HS-5 (cell line): ENCODE data around the gene CD8B2.
"Not testable (repeated sequence)": the region's sequence is repeated elsewhere in the genome, so short reads cannot be mapped to it uniquely, and the experiment has no call there.

Source experiments
- DNase-seq: peaks from one replicate; pipeline ENCODE4 v3.0.0-alpha.2; 2012; ENCODE audit warnings: low read depth

CD8B2 gene

DNA sequence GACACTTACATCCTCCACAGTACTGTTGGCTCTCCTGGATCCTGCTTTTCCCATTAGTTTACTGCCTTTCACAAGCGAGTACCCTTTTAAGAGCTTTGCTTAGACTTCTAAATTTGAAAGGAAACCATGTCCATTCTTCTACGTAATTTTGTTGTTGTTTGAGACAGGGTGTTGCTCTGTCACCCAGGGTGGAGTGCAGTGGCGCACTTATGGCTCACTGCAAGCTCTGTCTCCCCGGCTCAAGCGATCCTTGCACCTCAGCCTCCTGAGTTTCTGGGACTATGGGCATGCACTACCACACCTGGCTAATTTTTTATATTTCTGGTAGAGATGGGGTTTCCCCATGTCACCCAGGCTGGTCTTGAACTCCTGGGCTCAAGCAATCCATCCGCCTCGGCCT is 24.8 kb downstream of the CD8B2 start:
- peak; percentile 3 for DNase-seq

DNA sequence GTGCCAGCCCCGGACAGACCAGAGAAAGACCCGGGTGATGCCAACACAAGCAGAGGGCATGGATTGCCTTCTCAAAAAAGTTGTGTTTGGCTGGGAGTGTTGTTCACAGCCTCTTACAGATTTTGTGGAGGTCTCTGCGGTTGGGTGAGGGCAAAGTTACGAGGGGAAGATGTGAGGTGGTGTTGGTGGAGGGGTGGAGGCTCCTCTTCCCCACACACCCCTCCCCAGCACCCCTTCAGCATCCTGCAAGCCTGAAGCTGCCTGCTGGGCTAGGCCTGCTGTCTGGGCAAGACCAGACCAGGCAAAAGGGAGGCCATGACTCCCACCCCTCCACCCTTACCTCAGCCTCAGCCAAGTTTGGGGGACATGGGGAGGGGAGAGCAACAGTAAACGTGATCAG is 26.2 kb downstream of the CD8B2 start:
- not testable (repeated sequence) for DNase-seq

DNA sequence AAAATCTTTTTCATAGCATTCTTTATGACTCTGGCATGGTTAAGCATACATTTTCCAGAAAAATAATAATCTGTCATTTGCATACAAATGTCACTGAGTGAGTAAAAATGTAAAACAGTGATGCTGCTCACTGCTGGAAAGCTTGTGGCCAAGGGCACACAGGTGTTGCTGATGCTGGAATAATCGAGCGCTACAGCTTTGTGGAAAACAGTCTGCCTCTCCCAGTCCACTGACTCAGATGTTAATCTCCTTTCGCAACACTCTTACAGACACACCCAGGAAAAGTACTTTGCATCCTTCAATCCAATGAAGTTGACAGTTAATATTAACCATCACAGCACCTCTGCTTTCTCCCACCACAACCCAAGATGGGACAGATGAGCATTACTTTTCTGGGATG is 27.7 kb downstream of the CD8B2 start:
- DNase-seq = peak; percentile 11

DNA sequence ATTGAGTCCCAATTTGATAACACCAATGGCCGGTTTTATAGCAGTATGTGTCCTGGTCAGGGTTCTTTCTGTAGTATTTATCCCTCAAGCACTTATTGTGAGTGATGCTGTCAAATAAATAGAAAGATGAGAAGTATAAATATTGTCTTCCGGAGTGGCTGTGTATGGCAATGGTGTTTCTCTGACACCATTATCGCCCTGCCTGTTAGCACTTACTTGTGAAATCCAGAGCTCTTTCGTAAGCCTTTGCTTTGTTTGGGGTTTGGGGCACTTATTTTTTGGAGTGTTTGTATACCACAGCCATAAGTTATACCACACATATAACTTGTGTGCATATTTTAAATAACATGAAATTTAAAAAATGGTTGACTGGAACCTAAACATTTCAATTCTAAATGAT is 29.3 kb downstream of the CD8B2 start:
- no peak for DNase-seq

DNA sequence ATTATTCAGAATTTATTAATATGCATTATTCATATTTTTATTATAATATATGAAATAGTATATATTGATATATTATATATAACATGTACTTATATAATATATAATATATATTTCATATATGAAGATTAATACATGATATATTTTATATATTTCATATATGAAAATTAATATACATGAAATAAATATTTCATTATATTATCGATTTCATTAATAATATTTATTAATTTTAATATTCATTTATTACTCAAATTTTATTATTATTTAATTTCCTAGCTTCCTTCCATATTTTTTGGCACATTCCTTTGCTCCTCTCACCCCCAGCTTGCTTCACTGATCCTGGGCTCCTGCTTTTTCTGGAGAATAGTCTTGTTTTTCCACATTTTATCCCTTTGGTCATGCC is 29.7 kb downstream of the CD8B2 start:
- DNase-seq = no peak

DNA sequence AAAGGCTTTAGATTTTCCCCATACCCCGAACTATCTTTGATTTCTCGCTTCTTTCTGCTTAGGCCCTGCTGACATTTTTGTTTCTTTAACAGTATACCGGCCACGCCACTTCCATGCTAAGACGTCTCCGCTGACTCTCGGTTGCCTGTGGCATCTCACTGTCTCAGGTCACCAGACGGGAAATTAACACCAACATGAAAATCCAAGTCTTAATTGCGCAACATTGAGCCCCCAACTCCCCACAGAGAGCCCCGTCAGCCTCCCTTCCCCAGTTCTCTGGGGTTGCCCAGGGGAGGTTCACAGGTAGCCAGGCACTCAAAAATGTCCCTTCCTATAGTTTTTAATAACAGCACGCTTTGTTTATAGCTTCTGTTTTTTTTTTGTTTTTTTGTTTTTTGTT is 30.2 kb downstream of the CD8B2 start:
- DNase-seq = no peak

DNA sequence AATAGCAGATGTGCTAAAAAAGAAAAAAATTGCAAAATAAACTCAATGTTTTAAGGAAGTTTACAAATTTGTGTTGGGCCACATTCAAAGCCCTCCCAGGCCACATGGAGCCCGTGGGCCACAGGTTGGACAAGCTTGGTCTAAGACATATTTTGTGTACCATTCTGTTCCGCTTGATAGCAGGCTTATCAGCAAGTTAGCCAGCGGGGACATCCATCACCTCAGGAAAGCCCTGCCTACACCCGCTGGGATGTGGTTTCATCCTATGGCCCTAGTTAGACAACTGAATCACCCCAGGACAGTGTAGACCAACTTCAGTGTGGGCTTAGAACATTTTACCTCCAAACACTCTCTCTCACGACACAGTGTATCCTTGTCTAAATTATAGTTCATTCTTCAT is 32.6 kb downstream of the CD8B2 start:
- no peak for DNase-seq

DNA sequence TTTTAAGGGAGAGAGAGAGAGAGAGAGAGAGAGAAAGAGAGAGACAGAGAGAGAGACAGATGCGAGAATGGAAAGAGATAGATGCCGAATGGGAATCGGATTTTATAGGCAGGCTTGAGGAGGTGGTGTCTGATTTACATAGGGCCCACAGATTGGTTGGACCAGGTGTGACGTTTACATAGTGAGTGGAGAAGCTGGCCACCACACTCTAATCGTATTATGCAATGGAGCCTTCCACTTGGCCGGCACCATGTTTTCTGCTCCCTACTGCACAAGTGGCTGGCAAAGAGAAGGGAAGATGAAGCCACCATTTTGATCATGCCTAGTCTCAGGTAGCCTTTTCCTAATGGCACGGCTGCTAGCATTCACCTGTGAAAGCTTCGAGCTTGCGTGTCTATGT is 33.9 kb downstream of the CD8B2 start:
- DNase-seq = no peak

DNA sequence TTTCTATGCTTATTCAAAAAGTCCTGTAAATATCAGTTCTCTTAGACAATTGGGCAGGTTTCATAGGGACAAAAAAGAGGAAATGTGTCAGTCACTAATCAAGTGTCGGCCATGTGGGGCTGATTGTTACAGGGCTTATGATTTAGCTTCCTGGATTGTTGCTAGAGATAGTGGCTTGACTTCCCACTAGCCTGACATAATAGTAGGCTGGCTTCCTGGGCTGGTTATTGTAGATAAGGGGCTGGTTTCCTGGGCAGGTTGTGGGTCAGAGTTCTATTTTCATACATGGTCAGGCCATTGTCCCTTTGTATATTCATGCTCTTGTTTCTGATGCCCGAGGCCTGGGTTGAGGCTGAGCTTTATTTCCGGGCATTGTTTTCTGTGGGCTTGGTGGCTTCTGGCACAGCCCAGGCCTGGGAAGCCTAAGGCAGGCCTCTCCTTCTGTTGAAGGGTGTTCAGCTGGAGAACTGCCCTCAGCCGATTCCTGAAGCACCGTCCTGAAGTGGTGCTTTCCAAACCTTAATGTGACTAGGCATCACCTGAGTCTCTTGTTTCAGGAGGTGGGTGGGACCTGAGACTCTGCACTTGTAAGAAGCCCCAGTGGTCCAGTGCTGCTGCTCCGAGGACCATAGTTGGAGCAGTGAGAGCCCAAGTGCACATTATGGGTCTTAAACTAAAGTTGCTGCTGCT is 37.0 kb downstream of the CD8B2 start:
- no peak for DNase-seq

DNA sequence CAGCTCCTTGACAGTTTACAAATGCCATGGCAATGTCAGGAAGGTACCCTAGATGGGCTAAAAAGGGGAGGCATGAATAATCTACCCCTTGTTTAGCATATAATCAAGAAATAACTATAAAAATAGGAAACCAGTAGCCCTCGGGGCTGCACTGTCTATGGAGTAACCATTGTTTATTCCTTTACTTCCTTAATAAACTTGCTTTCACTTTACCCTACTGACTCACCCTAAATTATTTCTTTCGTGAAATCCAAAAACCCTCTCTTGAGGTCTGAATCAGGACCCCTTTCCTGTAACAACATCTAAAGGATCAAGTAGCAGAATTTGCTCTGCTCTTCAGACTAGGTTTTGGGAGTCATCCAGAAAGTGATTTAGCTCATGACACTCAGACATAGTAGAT is 43.7 kb downstream of the CD8B2 start:
- DNase-seq = no peak

DNA sequence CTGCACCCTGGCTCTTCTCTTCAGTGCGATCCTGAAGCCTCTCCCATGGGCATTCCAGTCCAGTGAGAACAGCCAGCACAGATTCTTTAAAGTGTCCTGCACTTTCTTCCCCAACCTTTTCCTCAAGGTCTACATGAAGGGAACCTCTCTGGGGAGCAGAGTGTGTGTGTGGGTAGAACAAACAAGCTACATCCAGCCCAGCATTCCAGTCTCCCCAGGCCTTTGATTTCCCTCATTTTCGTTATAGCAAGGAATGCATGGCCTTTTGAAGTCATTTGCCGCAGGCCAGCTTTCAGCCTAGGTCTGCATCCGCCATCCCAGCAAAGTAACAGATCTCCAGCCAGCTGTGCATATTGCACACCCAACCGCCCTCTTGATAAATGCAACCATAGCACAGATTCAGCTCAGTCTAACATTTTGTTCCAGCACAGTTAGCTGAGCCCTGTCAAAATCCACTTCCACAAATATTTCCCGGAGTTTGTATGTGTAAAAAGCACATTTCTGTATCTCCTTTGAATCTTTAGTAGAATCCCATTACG is 44.6 kb downstream of the CD8B2 start:
- no peak for DNase-seq

DNA sequence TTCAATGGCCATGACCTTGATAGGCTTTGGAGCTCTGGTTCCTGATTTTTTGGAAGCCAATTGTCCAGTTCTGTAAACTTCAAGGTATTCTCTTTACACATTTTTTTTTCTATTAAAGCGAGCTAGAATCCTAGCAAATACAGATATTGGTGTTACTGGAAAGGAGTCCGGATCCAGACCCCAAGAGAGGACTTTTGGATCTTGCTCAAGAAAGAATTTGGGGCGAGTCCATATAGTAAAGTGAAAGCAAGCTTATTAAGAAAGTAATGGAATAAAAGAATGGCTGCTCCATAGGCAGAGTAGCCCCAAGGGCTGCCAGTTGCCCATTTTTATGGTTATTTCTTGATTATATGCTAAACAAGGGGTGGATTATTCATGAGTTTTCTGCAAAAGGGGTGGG is 45.1 kb downstream of the CD8B2 start:
- DNase-seq = no peak

DNA sequence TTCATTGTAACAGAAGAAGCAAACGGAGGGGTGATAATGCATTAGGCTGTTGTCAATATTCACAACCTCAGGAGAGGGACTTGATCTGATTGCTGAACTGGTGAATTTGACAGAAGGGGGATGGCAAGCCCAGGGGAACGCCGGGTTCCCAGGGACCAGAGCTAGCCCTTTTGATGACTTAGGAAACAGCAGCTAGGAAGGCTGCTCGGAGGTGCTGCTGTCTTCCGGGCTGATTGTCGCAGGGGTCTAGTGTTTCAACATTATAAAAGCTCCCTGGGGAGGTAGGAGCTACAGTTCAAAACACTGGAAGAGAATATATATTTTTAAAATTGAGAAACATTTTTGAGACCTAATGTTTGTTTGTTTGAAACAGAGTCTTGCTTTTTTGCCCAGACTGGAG is 47.3 kb downstream of the CD8B2 start:
- no peak for DNase-seq

DNA sequence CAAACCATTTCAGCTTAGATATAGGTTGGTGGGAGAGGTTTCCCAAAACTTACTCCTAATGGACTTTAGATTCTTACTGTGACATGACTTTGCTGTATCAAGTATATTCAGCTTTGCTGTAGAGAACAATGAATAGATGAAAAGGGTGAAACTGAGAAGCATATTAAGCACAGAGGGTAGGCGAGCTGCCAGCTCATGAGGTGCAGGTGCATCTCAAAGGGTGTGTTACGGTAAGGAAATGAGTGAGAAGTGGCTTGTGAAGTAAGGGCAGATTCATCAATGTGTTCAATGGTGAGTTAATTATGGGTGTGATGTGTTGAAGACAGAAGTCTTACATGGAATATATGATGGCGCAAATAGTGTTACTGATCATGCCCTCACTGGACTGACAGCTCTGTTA is 49.3 kb downstream of the CD8B2 start:
- no peak for DNase-seq

DNA sequence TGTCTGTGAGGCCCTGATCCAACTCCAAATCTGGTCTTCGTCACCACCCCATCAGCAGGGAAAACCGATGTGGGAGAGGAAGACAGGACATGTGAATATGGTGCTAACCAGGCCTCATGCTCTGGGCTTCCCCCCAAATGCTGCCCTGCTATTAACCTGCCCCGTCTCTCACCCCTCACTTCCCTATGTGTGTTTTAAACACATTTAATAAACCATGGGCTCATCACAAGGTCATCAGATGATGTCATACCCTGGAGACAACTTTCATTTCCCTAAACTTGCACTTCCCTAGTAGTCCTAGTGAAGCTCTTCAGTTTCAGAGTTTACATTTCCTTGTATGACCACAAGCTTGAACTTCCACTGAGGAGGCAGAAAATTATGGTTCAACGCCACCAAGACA is 49.9 kb downstream of the CD8B2 start:
- DNase-seq = no peak

DNA sequence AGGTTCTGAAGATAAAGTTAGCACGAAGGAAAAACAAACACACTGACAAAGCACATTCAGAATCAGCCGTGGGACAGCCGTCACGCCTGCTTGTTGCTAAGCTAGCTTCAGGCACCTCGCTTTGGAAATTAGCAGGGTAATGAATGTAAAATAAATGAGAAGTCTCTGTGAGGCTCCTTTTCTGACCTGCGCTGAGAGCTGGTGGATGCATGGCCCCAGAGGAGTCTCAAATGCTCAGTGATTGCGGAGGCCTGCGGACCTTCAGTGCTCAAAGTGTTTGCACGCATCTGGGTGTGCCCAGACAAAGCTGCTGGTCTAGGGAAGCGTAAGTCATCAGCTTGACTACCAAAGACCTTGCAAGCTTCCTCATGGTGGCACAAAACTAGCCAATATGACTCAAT is 50.6 kb downstream of the CD8B2 start:
- DNase-seq = no peak

DNA sequence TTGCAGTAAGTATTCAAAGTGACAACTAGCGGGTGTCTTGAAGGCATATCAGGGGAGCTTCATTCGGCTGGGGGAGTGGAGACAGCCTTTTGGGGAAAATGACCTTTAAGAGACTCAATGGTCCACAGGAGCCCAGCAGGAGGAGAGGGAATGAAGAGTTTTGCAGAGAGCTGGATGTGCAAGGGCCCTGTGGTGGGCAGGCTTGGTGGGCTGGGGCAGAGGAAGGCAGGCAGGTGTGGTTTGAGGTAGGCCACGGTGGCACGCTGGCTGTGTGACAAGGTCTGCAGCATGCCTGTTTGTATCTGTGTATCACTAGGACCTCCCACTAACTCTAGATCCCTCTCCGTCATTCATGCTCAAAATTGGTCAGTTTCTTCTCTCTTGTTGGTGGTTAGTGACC is 53.7 kb downstream of the CD8B2 start:
- no peak for DNase-seq

DNA sequence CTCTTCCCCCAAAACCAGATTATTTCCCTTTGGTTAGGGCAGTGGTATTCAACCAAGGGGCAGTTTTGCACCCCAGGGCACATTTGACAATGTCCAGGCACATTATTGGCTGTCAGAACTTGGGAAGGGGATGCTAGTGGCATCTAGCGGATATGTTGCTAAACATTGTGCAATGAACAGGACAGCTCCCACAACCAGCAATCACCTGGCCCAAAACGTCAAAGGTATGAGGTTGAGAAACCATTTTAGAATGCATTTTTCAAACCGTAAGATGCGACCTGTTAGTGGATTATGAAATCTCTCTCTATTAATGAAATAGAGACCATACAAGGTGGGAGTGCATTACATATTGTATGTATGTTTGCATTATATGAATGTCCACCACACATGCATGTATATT is 54.2 kb downstream of the CD8B2 start:
- DNase-seq = no peak

DNA sequence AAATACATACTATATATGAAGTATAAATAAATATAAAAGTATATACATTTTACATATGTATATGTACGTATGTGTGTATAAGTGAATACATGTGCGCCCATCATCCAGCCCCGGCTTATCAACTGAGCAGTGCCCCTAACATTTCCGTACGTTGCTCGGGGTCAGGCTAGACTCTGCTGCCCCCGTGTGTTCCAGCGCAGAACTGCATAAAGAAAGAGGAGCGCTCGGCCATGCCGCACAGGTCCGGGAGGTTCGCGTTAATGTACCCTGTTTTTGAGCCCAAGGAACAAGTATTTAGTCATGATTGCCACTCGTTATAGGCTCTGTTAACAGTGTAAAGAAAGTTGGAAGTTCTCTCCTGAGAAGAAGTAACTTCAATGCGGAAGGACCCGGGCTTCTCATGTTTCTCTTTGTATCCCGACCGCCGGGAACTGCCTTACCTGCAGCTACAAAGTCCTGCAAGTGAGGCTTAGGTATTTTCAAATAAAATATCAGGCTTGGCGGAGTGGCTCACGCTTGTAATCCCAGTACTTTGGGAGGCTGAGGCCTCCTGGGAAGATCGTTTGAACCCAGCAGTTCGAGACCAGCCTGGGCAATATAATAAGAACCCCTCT is 55.7 kb downstream of the CD8B2 start:
- peak; percentile 16 for DNase-seq

DNA sequence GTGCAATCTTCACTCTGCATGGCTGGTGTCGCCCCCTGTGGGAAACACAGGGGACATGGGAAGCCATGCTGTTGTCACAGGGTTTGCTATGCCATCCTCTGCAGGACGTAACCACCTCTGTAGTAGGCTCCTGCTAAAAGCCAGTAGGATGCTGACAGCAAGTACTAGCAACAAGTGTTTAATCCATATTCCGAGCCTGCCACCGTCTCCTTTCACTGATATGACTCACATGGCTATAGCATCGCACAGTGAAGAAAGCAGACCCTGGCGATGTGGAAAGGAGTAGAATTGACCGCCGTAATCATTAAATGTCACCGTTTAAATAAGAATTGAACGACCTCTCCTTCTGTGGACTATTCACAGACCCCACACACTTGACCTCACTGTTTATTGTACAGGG is 57.8 kb downstream of the CD8B2 start:
- no peak for DNase-seq

DNA sequence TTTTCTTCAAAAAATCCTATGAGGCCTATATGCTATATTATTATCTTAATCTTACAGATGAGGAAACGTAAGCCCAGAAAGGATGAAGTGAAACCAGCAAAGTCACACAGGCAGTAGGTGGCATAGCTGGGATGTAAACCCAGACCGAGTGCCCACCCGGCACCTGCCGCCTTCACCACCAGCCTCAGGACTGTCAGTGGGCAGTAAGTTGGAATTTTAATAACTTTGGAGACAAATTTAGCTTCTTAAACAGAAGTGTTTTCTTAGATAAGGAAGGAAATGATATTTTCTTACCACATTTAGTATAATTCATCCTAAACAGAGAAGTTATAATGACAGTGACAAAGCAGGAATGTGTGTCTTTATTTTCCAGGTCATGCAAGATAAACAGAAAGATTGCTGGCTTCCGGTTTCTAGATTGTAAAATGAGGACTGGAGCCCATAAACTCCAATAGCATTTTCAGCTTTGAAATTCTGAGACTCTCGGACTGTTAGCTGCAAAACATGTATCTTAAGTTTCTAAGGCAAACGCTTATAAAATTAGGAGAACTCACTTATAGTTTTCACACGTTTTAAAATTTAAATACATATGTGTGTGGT is 59.3 kb downstream of the CD8B2 start:
- DNase-seq = no peak

DNA sequence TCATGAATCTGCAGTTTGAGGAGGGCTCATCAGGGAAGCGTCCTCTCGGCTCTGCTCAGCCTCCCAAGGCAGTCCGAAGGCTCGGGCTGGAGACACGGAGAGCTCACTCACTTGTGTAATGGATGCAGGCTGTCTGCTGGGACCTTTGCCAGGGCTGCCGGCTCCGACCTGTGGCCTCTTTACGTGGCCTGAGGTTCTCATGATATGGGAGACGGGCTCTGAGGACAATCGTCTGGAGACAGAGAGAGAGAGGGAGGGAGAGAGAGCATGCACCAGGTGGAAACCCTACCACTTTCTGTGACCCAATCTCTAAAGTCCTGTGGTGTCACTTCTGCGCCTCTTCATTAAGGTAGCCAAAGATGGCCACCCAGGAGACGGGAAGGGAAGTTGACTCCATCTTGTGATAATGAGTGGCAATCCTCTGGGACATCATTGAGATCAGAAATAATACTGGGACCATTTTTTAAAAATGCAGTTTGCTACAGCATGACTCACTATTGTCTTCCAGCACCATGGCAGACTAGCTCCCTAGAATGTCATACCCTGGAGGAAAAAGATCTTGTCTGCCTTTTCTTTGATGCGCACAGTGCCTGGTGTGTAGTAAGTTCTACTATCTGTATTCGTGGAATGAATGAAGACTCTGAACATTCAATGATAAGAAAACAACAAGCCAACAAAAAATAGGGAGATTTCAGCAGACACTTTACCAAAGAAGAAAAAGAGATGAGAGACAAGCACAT is 60.2 kb downstream of the CD8B2 start:
- DNase-seq = no peak
